ENCODE data around the gene FBXO41. TPM values are rescaled to one million over a fixed set of nuclear protein-coding genes. Genes with fewer than 3 reads are reported as not detected.

The FBXO41 gene, protein sequence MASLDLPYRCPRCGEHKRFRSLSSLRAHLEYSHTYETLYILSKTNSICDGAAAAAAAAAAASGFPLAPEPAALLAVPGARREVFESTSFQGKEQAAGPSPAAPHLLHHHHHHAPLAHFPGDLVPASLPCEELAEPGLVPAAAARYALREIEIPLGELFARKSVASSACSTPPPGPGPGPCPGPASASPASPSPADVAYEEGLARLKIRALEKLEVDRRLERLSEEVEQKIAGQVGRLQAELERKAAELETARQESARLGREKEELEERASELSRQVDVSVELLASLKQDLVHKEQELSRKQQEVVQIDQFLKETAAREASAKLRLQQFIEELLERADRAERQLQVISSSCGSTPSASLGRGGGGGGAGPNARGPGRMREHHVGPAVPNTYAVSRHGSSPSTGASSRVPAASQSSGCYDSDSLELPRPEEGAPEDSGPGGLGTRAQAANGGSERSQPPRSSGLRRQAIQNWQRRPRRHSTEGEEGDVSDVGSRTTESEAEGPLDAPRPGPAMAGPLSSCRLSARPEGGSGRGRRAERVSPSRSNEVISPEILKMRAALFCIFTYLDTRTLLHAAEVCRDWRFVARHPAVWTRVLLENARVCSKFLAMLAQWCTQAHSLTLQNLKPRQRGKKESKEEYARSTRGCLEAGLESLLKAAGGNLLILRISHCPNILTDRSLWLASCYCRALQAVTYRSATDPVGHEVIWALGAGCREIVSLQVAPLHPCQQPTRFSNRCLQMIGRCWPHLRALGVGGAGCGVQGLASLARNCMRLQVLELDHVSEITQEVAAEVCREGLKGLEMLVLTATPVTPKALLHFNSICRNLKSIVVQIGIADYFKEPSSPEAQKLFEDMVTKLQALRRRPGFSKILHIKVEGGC
- total RNA-seq (2022; extraction: Qiagen RNA extraction): 4.4 to 5.3 TPM (median 4.7 TPM) in 5 replicates

DNA sequence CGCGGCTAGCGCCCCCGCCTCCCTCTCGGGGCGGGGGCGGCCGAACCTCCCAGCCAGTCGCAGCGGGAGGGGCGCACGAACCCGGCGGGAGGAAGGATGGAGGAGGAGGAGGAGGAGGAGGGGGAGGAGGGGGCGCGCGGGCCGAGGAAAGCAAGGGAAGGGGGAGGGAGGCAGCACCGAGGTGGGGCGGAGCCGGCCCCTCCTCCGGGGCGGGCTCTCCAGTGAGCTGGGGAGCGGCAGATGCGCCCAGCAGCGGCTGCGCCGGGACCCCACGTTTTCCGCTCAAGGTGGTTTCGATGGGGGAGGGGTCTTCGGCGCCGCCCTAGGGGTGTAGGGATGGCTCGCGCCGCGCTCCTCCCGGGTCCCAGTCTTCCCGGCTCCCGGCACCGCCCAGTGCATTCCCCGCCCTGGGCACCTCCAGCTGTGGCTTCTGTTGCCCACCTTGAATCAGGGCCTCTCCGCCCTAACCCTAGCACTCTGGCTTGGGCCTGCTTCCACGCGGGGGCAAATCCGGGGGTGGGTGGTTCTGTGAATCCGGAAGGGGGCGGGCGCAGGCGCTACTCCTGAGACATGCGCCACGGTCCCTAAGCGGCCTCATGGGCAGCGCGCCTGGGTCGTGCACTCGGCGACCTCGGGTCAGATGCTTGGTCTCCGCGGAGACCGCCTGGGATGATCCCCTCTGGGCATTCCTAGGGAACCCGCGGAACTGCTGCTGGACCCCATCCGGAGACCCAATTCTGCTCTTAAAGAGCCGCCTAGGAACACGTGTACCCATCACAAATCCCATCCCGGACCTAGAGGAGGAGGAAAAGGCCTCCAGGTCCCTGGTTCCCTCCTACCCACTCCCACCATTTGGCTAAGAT is at the start of gene FBXO41:
Gene FBXO41 (minus strand): TSS at position 183 of the 863 bp plus-strand sequence. CDS start 14,848 bp downstream, outside the sequence.

DNA sequence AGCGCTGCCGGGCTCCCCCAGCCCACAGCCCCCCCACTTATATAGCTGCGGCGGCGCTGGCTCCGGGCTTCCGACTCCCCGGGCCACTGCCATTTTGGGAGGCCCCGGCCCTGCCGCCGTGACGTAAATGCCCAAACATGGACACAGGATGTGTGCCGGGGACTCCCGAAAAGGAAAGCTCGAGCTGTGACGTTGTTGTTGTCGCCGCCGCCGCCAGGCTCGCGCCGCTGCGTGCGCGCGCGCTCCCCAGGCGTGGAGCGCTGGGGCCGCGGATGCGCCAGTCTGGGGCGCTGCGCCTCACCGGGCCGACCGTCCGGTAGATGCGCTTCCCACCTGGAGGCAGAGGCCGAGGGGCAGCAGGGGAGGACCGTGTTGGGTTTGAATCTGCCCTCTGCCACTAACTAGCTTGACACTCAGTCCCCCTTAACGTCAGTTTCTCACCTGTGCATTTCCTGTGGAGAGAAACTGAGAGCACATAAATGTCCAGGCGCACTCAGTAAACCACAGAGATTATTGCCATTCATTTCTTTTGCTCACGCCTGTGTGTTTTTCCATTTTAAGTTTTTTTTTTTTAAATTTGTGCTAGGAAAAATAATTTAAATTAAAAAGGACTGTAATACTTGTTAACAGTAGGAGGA is 9.4 kb upstream of the FBXO41 start, which contains the start of gene EGR4:
Gene EGR4 (minus strand): TSS at position 15 of the 638 bp plus-strand sequence. CDS start 231 bp downstream, outside the sequence.

DNA sequence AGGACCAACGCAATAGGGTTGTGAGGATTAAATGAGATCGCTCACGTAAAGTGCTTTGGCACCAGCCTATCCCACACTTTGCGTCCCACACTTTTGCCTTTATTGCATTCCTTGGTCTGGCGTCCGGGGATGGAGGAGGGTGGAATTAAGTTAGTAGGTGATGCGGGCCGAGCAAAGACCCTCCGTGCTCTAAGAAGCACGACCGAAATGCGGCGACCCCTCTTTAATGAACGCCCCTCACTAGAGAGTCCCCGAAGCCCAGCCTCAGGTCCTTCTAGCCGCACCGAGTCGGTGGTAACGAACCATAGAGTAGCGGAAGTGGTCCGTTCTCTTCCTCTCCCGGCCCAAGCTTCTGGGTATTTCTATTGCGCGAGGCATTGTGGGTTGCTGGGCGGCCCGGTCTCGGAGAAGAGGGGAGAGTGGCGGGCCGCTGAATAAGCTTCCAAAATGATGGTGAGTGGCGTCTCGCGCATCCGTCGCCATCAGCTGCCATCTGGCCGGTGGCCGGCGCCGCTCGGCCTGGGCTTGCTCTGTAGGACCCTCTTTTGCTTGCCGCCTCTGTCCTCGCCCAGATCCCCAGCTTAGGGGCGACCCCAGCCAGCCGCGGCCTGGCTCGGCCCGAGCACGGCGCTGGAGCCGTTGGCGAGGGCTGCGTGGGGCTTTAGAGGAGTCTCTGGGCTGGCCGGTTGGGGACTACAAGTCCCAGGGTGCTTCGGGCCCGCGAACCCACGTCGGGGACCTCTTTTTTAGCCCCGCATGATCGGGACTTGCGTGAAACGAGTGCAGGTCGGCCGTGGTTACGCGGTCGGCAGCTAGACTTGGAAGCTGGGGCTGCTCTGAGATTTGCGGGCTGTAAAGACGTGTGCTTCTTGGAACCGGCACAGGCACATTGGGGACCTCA is 50.1 kb downstream of the FBXO41 start, which contains the start of gene CCT7:
Gene CCT7 (plus strand): TSS at position 377 of the 901 bp plus-strand sequence. CDS start 71 bp downstream, at position 448.

DNA sequence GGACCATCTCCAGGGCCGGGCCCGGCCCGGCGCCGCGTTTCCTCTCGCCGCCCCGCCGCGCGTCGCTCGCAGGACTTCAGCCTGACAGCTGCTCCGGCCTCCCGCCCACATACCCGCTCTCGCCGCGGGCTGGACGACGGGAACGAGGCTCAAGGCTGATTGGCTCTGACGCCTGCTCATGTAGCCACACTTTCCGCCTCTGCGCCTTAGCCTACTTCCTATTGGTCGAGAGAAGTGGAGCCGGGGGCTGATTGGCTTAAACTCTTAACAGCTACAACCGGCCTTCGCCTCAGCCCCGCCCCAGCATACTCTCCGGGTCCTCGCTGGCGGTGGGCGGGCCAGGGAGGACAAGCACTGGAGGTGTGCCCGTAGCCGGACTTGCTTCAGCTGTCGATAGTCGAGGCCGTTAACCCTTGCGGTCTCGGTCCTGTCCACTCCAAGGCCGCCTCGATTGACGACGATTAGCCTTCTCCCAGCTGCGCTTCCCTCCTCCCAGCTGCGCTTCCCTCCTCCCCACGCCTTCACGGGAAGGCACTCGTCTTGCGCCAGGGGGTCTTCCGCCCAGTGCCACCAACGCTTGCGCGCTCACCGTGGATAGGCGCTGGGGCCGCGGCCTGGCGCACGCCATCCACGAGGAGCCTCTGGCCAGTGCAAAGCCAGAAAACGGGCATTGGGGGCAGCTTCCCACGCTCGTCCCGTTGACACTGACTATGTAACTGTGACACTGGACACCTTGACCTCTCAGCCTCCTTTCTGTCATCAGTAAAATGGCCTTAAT is 50.9 kb downstream of the FBXO41 start, which contains the start of gene PRADC1:
Gene PRADC1 (minus strand): TSS at position 86 of the 778 bp plus-strand sequence. CDS start 79 bp downstream, at position 7.

DNA sequence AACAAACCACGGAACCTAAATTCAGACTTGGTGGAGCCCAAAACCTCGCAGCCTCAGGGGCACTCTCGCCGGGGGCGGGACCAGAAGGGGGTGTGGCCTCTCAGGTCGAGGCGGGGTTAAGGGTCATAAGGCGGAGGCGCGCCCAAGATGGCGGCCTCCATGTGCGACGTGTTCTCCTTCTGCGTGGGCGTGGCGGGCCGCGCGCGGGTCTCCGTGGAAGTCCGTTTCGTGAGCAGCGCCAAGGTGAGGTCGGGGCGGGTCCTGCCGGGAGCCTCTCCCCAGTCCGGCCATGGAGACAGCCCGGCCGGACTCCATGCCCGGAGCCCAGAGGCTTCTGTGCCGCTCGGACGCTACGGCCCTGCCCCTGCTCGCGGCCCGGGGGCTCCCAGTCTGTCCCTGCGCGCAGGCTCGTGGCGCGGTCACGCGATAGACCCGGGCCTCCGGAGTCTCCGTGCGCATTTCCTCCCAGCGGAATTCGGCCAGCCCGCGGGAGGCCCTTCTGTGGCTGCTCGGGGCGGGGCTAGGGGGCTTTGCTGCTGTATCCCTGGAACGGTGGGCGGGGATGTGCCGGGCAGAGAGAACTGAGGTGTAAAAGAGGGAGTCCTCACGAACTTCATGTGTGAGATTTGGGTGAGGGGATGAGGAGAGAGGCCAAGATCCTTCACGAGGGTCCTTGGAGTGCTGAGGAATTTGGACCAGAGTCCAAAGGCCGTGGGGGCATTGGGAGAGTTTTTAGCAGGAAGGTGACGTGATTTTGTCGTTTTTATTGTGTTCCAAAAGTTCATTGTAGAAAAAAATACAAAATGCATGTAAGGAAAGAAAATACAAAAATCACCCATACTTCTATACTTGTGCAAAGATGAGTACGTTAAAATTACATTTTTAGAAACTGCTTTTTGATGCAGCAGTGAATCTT is 69.9 kb downstream of the FBXO41 start, which contains the start of gene SMYD5:
Gene SMYD5 (plus strand): TSS at position 126 of the 916 bp plus-strand sequence. CDS start 22 bp downstream, at position 148.

Other genes starting within 250 kb of the FBXO41 start
- gene SFXN5, start 212.8 kb downstream of the FBXO41 start, total RNA-seq (2022; extraction: Qiagen RNA extraction): 9.8 to 15.5 TPM (median 11.9 TPM) in 5 replicates
- 31.9 to 35.0 TPM (median 33.3 TPM) in 5 replicates for gene RAB11FIP5, start 171.5 kb downstream of the FBXO41 start, total RNA-seq (2022; extraction: Qiagen RNA extraction)
- gene NOTO, start 81.9 kb downstream of the FBXO41 start, total RNA-seq (2022; extraction: Qiagen RNA extraction): 0.02 to 0.03 TPM in 2 of 5 replicates, not detected in the others
- gene SMYD5, start 70.2 kb downstream of the FBXO41 start, total RNA-seq (2022; extraction: Qiagen RNA extraction): 49.3 to 56.8 TPM (median 54.0 TPM) in 5 replicates
- 18.4 to 26.9 TPM (median 26.1 TPM) in 5 replicates for gene PRADC1, start 51.2 kb downstream of the FBXO41 start, total RNA-seq (2022; extraction: Qiagen RNA extraction)
- 542 to 951 TPM (median 575 TPM) in 5 replicates for gene CCT7, start 50.2 kb downstream of the FBXO41 start, total RNA-seq (2022; extraction: Qiagen RNA extraction)
- gene EGR4, start 9.1 kb upstream of the FBXO41 start, total RNA-seq (2022; extraction: Qiagen RNA extraction): 0.19 to 0.32 TPM (median 0.25 TPM) in 5 replicates
- 7.9 to 10.2 TPM (median 9.3 TPM) in 5 replicates for gene ALMS1, start 101.4 kb upstream of the FBXO41 start, total RNA-seq (2022; extraction: Qiagen RNA extraction)

Data from A549 treated with AZD2906 at 1 μM for 4 hours (cell line).